NCI-H526 (cell line): Measurements from ENCODE around the gene NPHP4.

Experiments
- DNase-seq, 2 experiments: peaks; one replicate each; lab custom pipeline; 2025; lab: John Stamatoyannopoulos, UW

Gene NPHP4

GRCh38 chr1:5971471-5972197, 20.6 kb downstream of the NPHP4 start:
- DNase-seq: no peak

GRCh38 chr1:5970610-5971273, 21.5 kb downstream of the NPHP4 start:
- DNase-seq: no peak

GRCh38 chr1:5969168-5969567, 23.1 kb downstream of the NPHP4 start:
- DNase-seq: no peak

- DNase-seq: no peak
Measured at GRCh38 chr1:5968161-5968736, 24.0 kb downstream of the NPHP4 start.

GRCh38 chr1:5967351-5968160, 24.7 kb downstream of the NPHP4 start:
- DNase-seq: no peak

GRCh38 chr1:5966543-5967205, 25.6 kb downstream of the NPHP4 start:
- no peak for DNase-seq

- no peak for DNase-seq
Measured at GRCh38 chr1:5965586-5966131, 26.6 kb downstream of the NPHP4 start.

- no peak for DNase-seq
Measured at GRCh38 chr1:5962265-5963105, 29.7 kb downstream of the NPHP4 start.

- no peak for DNase-seq
Measured at GRCh38 chr1:5961601-5962000, 30.6 kb downstream of the NPHP4 start.

GRCh38 chr1:5960336-5960735, 31.9 kb downstream of the NPHP4 start:
- no peak for DNase-seq

GRCh38 chr1:5959667-5960230, 32.5 kb downstream of the NPHP4 start:
- no peak for DNase-seq

GRCh38 chr1:5959087-5959486, 33.1 kb downstream of the NPHP4 start:
- DNase-seq: no peak

GRCh38 chr1:5956022-5956830, 36.0 kb downstream of the NPHP4 start:
- no peak for DNase-seq

GRCh38 chr1:5955479-5955977, 36.7 kb downstream of the NPHP4 start:
- no peak for DNase-seq

GRCh38 chr1:5954964-5955363, 37.3 kb downstream of the NPHP4 start:
- no peak for DNase-seq

GRCh38 chr1:5953386-5953785, 38.8 kb downstream of the NPHP4 start:
- DNase-seq: no peak

GRCh38 chr1:5951846-5952410, 40.3 kb downstream of the NPHP4 start:
- no peak for DNase-seq

GRCh38 chr1:5950994-5951785, 41.0 kb downstream of the NPHP4 start:
- no peak for DNase-seq
